Tibial nerve (tissue), 4 donors: ENCODE results near the gene PLCH2. TPM values are rescaled to one million over a fixed set of nuclear protein-coding genes. Genes with fewer than 3 reads are reported as not detected.
"Not testable (repeated sequence)": the region's sequence is repeated elsewhere in the genome, so short reads cannot be mapped to it uniquely, and the experiment has no call there.

Source experiments
- DNase-seq, 2 donors: peaks; one replicate each; pipeline ENCODE4 v3.0.0-alpha.2; 2019; ENCODE audit warnings: low spot score in 2 of 2
- H3K27ac ChIP-seq, 4 donors: fragments of 200-600 bp; sonication (generic) in 3 of 4; one replicate each; pipeline ENCODE4 v1.5.1; 2017 to 2019; ENCODE audit warnings: mild to moderate bottlenecking in 1 of 4
- H3K27me3 ChIP-seq, 2 donors: fragments of 200-600 bp; sonication (generic) in 1 of 2; one replicate each; pipeline versions ENCODE4 v1.5.1 to v1.6.0; 2017 to 2019
- H3K36me3 ChIP-seq, 3 donors: fragments of 200-600 bp; sonication (generic); one replicate each; pipeline ENCODE4 v1.5.1; 2018 to 2019
- H3K4me1 ChIP-seq, 4 donors: fragments of 200-600 bp; sonication (generic) in 3 of 4; one replicate each; pipeline ENCODE4 v1.5.1; 2017 to 2019
- H3K4me3 ChIP-seq, 4 donors: fragments of 200-600 bp; sonication (generic) in 3 of 4; one replicate each; pipeline ENCODE4 v1.5.1; 2017 to 2019; ENCODE audit warnings: mild to moderate bottlenecking in 1 of 4, moderate library complexity in 1 of 4
- H3K9me3 ChIP-seq, 4 donors: fragments of 200-600 bp; sonication (generic) in 3 of 4; one replicate each; pipeline ENCODE4 v1.5.1; 2017 to 2019
- CTCF ChIP-seq, 5 experiments: fragments of 200-600 bp in 3 of 5; fragments of 450-650 bp in 2 of 5; sonication (generic) in 3 of 5; IDR thresholded peaks; one replicate each; pipeline ENCODE4 v1.5.1; 2016 to 2019; ENCODE audit warnings: antibody characterized with exemption in 5 of 5, mild to moderate bottlenecking in 3 of 5, moderate library complexity in 2 of 5
- EP300 ChIP-seq, 2 donors: sonication (generic); formaldehyde crosslinking; IDR thresholded peaks; one replicate each; pipeline ENCODE4 v1.6.1; 2017; ENCODE audit warnings: antibody characterized with exemption in 2 of 2, mild to moderate bottlenecking in 1 of 2
- POLR2A ChIP-seq, 2 donors: fragments of 450-650 bp; IDR thresholded peaks; one replicate each; pipeline ENCODE4 v1.6.1; 2017; ENCODE audit warnings: antibody characterized with exemption in 2 of 2, mild to moderate bottlenecking in 2 of 2, moderate library complexity in 2 of 2
- WGBS, 2 donors: methylation state at CpG; one replicate each; pipeline ENCODE4 v1.1.5; 2018; 5-methylcytosine and 5-hydroxymethylcytosine counted together
- total RNA-seq, 4 donors: library from RNA; depleted of rRNA; stranded (reverse); fragments of >200 nt; gene quantifications; one replicate each; pipeline ENCODE4 v1.1.0, GENCODE V29; 2016

PLCH2 gene
- total RNA-seq, 4 donors from 2014 or later, result 0.21 to 0.59 (median 0.26) TPM

- Histone ChIP-seq H3K27ac (no peak overlapping the region), H3K36me3 (no peaks in the 10 kb centered on the region), H3K27me3 (peaks cover 0 to 75% of the 10 kb centered on the region in 2 donors), H3K9me3 (no peaks in the 10 kb centered on the region), H3K4me1 (peaks cover 0 to 8% (median 0%) of the 10 kb centered on the region in 4 donors), H3K4me3 (no peak overlapping the region)
- no peak for DNase-seq
- 57 to 65% methylated on average over 15 to 21 of the region's 21 CpGs for WGBS, 2 donors
- no peak for TF ChIP-seq POLR2A (IDR thresholded peaks at IDR 0.05)
- TF ChIP-seq EP300 (IDR thresholded peaks at IDR 0.05), result no peak
- TF ChIP-seq CTCF (IDR thresholded peaks at IDR 0.05), result no peak
Measured at GRCh38 chr1:2455757-2456156, 20.3 kb upstream of the PLCH2 start.

GRCh38 chr1:2457444-2457843 is 18.6 kb upstream of the PLCH2 start:
- WGBS, 2 donors, result 64 to 75% methylated on average over 7 to 11 of the region's 17 CpGs
- no peak overlapping the region for H3K27ac ChIP-seq
- peaks cover 0 to 72% of the 10 kb centered on the region in 2 donors for H3K27me3 ChIP-seq
- H3K36me3 ChIP-seq, result no peaks in the 10 kb centered on the region
- peaks cover 0 to 8% (median 0%) of the 10 kb centered on the region in 4 donors for H3K4me1 ChIP-seq
- DNase-seq, result no peak
- H3K9me3 ChIP-seq, result no peaks in the 10 kb centered on the region
- TF ChIP-seq CTCF (IDR thresholded peaks at IDR 0.05), result no peak
- no peak for TF ChIP-seq EP300 (IDR thresholded peaks at IDR 0.05)
- no peak for TF ChIP-seq POLR2A (IDR thresholded peaks at IDR 0.05)
- H3K4me3 ChIP-seq, result no peak overlapping the region

GRCh38 chr1:2458687-2459086 is 17.4 kb upstream of the PLCH2 start:
- 81 to 91% methylated on average over 13 to 16 of the region's 18 CpGs for WGBS, 2 donors
- no peak overlapping the region for H3K4me3 ChIP-seq
- H3K27ac ChIP-seq, result no peak overlapping the region
- no peak for DNase-seq
- H3K36me3 ChIP-seq, result no peaks in the 10 kb centered on the region
- peaks cover 0 to 8% (median 0%) of the 10 kb centered on the region in 4 donors for H3K4me1 ChIP-seq
- no peaks in the 10 kb centered on the region for H3K9me3 ChIP-seq
- TF ChIP-seq CTCF (IDR thresholded peaks at IDR 0.05) (no peak), POLR2A (IDR thresholded peaks at IDR 0.05) (no peak), EP300 (IDR thresholded peaks at IDR 0.05) (no peak)
- peaks cover 0 to 72% of the 10 kb centered on the region in 2 donors for H3K27me3 ChIP-seq

- H3K27ac ChIP-seq, H3K4me1 ChIP-seq, H3K4me3 ChIP-seq, H3K36me3 ChIP-seq, H3K9me3 ChIP-seq, DNase-seq: not testable (repeated sequence)
- 78 to 83% methylated on average over 15 to 16 of the region's 16 CpGs for WGBS, 2 donors
- H3K27me3 ChIP-seq, result peaks cover 0 to 72% of the 10 kb centered on the region in 2 donors
Measured at GRCh38 chr1:2459102-2459753, 16.9 kb upstream of the PLCH2 start.

GRCh38 chr1:2459757-2460156 is 16.3 kb upstream of the PLCH2 start:
- no peak for DNase-seq
- H3K36me3 ChIP-seq, result no peaks in the 10 kb centered on the region
- H3K4me1 ChIP-seq, result peaks cover 0 to 8% (median 0%) of the 10 kb centered on the region in 4 donors
- TF ChIP-seq POLR2A (IDR thresholded peaks at IDR 0.05) (no peak), EP300 (IDR thresholded peaks at IDR 0.05) (no peak), CTCF (IDR thresholded peaks at IDR 0.05) (no peak)
- no peak overlapping the region for H3K27ac ChIP-seq
- H3K9me3 ChIP-seq, result no peaks in the 10 kb centered on the region
- WGBS, 2 donors, result 44 to 58% methylated on average over 12 to 22 of the region's 23 CpGs
- no peak overlapping the region for H3K4me3 ChIP-seq
- peaks cover 0 to 72% of the 10 kb centered on the region in 2 donors for H3K27me3 ChIP-seq
